Embryonic facial prominence (tissue), 1 donor: Measurements from ENCODE around the gene KIF6.

Experiments used
- DNase-seq: peaks from one replicate; pipeline ENCODE4 v3.0.0-alpha.2; 2016; ENCODE audit errors: extremely low spot score

The KIF6 gene

DNA sequence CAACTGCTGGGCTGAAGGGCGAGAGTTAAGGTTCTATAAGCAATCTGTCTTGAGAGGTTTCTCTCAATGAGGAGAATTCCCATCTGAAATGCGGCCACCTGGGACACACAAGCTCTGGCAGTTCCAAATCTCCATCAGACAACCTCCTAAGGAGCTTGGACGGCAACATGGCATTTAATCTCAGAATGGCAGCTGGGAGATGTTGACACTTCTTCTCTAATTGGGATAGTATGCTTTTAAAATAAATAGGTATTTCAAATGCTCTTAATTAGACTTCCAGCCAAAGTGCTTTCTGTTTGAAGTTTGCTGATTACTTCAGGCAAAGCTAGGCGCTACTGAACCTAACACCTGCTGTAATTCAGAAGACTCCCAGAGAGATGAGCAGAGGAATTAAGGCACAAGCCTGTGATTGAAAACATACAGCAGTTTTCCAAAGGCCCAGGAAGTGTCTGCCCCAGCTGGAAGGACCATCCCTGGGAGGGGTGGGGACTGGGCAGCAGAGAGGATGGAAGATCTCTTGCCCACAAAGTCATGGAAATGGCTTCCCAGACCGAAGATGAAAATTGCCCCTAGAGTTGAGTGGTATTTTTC lies 343.6 kb downstream of the KIF6 start:
- DNase-seq: no peak

DNA sequence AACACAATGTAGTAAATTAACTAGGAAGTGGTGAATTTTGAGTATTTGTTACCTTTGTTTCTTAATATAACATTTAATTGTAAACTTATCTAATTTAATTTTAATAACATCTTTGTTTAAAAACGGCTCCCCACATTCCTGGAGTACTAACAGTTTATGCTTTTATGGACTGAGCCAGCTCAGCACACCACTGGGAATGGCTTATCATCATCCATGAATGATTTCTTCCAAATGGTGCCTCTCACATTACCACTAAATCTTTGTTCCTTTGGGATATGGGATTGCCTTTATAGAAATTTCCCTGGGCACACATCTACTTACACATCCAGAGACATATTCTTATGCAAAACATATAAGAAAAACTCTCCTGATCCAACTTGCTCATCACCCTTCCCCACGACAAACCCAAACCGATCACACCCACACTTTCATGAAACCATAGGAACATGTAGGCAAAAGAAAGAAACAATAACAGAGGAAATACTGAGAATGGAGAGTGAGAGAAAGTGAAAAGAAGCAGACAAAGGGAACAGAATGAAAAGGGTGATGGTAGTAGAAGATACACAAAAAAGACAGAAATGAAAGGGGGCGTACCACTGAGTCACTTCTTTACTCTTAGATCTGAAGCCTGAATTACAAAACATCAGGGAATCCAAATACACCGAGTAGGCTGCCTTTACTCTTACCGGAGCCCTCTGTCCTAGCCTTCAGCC lies 344.2 kb downstream of the KIF6 start:
- no peak for DNase-seq

DNA sequence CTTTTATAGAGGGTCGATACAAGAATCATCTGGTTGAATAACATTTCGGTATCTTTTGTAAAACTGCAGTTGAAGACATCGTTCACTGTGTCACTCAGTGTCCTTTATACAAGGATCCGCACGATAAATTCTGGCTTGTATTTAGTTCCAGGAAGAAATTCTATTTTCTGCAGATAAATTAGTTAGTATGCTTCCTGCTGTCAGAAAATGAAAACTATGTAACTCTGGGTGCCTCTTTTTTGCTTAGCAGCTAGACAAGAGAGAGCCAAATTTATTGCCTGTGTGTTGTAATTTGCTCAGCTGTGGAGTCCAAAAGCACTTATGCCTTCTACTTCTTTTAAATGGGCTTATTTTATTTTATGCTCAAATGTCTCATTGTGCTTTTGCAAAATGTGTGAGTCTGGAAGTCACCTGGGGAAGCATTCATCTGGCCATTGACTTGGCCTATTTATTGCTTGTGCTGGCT lies 346.2 kb downstream of the KIF6 start:
- no peak for DNase-seq

DNA sequence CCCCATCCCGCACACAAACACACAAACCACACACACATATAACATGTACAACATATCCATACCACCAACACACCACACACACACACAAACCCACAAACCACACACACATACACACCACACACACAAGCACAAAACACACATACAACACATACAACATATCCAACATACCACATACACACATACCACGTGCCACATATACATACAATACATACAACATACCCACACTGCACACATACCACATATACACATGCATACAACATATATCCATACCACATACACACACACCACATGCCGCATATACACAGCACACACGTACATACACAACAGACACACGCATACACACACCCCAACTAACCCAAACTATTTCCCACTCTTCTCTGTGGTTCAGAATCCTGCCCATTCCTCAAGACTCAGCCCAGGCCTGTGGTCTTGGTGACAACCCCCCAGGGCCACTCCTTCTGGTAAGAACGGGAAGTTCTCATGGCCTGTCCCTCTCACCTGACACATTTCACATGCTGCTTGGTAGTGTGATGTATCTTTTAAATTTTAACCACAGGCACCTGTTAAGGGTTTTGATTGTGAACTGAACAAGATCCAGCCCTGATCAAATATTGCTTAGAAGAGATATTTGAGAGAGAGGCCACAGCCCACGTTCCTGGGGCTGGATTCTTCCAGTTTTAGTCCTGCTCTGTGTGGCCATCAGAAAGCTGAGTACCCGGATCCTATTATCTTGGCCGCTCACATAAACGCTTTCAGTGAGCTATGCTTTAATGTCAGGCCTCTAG lies 346.8 kb downstream of the KIF6 start:
- no peak for DNase-seq

DNA sequence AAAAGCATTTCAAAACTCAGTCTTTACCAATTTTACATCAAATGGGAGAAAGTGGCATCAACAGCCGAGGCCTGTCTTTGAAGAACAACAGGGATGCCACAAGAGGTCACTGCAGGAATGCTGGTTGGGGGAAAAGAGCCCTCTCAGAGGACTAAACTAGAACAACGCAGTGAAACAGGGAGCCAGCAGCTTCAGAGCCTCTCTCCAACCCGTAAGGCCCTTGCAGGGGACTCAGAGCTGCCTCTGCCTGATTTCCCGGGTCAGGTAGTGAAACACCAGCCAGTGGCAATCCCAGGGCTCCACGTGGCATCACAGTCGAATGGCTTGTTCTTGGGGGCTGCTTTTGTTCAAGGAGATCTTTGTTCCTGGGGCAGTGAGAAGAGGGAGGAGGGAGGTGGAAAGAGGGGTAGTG lies 347.7 kb downstream of the KIF6 start:
- DNase-seq: peak; percentile 77

DNA sequence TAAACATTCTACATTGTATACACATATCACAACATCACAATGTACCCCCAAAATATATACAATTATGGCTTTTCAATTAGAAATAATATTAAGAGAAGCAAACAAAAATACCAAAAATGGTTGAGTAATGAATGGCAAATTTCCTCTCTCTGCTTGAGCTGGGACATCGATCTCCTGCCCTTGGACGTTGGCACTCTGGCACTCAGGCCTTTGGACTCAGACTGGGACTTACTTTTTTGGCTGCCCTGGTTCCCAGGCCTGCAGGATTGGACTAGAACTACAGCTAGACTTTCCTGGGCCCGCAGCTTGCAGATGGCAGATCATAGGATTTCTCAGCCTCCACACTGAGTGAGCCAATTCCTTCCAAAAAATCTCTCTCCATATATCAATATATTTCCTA lies 349.8 kb downstream of the KIF6 start:
- no peak for DNase-seq

DNA sequence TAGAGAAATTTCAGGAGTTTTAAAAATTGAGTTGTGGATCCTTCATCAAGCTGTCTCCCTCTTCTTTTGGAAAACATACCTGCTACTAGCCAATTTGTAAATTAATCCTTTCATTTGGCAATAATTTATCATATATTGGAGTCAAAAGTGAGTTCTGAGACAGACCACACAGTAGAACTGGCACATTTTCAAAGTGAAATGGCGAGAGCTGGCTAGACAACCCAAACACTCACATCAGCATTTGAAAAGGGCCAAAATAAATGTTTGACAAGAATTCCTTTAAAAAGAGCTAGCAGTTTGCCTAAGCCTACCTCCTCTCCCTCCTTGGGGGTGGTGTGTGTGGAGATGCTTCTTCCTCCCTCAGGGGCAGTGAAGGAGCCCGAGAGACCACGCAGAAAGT lies 354.8 kb downstream of the KIF6 start:
- DNase-seq: no peak

DNA sequence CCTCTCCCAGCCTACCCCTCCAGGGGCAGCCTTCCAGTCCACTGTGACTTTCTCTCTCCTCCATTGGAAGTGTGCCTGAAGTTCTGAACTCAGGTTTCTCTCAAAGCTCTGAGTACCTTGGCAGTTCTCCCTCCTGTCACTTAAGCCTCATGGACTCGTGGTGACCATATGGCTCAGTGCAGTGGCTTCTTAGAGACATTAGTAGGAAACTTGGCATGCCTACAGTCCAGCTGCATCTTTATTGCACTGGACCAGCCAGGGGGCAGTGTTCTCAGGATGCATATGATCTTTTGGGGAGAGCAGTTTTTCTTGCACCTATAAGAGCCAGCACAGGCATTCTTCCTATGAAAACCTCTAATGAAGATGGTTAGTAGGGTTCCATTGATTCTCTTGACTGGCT lies 355.2 kb downstream of the KIF6 start:
- DNase-seq: no peak

DNA sequence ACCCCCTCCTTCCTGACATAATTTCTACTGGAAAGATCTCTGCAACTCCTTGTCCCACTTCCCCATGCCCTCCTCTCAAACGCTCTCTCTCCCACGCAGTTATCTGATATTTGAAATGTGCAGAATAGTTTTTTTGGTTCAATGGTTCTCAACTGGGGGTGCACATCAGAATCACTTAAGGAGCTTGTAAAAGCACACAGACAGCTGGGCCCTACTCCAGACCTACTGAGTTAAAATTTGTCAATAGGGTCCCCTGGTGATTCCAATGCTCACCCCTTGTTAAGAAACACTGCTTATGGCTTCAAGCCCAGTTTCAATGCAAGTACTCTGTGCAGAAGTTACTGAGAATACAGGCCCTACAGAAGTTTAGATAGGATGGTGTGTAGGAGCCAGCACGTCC lies 357.5 kb downstream of the KIF6 start:
- no peak for DNase-seq

DNA sequence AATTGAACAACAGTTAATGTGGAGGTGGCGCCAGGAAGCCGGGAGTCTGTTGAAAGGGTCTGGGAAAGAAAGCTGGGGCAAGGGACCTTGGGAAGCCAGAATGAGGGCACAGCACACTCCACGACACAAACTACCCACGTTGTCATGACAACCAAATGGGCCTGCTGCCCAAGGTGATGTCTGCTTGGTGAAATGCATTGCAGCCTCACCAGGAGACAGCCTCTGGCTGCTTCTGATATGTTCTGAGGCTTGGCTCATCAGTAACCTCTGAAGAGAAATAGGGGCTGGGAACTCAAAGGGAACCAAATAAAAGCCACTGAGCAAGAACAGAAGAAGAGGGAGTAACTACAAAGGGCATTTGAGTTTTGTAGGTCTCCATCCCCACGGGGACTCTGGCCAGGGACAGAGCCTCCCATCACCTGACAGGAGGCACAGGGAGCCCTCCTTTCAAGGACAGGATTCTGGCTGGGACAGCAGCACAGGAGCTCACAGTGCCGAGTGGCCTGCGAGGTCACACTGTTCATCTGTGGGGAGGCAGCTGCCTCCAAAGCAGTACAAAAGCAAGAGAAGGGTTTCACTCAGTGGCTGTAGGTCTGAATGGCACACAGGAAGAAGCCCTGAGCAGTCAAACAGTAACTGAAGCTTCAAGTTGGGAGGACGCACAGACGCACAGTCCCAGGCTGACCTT lies 358.1 kb downstream of the KIF6 start:
- DNase-seq: no peak

DNA sequence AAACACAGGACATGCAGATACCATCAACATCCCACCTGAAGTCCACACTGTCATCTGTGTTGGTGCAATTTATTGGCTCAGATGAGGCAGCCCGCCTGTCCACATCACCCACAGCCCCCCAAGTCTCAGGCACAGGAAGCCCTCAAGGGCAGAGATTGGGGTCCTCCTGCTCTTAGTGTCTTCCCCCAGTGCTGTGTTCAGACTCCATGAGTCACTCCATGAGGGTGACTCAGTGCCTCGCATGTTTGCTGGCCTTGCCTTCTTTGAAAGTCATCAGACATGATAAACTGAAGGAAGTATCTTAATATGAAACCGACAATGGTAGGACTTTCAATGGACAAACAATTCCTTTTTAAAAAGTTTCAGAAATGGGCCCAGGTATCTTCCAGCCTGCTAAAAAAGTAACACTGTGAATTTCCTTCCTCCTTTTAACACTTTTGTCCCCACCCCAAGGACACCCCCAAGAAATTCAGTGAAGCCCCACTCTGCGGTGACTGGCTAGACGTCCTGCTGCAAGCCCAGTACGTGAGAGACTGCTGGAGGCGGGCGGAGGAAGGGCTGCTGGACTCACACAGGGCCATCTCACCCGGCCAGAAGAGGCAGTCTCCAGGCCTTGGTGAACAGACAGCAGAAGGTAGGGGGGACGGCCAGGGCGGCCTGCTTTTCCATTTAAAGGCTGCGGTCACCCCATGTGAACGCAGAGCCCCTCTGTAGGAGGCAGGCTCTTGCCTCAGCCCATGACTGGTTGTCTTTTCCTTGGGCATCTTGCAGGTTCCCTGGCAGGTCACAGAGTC lies 359.7 kb downstream of the KIF6 start:
- no peak for DNase-seq

DNA sequence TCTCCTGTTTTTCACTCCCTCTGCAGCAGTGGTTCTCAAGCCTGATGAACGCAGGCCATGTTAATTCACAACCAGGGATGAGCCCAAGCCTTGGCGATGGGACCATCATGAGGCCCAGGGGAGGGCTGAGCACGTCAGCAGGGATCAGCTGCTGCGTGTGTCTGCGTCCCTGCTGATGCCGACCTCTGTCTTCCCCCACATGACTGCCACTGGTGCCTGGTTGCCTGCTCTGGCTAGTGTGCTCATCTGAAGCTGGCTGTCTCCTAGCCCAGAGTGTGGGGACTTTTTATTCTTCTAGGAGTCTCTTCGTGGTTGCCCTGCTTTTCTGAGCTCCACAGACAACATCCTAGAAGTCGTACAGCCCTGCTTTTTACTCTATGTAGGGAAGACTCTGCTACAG lies 361.9 kb downstream of the KIF6 start:
- DNase-seq: no peak

DNA sequence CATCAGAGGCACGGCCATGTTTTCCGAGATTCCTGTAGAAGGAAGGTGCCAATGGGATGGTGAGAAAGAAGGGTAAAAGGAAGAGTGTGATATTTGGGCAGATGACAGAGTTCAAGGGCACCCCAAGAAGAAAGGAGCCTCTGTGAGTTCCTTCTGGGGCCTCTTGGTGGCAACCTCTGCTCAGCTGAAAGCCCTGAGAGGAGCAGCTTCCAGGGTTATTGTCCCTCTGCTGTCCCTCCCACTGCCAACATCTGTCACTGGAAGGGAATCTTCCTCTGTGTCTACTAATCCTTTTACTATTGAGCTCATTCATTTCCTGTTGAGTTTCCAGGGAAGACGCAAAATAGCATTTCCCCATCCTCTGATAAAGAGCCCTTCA lies 362.7 kb downstream of the KIF6 start:
- DNase-seq: no peak

DNA sequence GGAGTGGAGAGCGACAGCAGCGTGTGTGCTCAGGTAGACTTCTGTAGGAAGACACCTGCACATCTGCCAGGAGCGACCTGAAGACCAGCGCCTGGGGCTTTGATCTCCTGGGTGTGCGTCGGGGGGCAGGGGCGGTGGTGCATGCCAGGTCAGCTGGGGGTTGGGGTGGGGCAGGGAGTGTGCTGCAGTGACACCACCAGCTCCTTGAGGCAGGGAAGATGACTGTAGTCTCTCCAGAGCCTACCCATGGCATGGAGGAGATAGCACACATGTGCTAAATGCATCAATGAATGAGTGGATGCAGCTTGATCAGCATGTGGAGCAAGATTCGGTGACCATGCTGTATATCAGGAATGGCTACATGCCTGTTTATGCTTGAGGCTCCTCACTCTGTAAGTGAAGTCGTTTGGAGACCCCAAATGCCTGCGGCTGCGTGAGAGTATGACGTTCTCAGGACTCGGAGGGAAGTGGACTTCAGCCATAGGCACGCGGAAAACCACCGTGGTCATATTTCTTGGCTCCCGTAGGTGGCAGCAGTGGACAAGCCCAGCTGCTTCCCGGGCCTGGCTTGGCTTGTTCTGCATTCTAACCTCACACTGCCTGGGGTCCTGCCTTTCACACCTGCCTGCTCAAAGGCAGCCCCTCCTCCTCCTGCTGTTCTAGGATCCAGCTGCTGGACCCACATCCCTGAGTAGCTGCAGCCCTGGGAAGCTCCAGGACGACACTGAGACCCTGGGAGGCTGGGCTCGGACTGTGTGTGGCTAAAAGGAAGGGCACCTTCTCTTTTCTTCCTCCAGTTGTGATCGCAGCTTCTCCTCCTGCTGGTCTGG lies 363.3 kb downstream of the KIF6 start:
- peak; percentile 65 for DNase-seq

DNA sequence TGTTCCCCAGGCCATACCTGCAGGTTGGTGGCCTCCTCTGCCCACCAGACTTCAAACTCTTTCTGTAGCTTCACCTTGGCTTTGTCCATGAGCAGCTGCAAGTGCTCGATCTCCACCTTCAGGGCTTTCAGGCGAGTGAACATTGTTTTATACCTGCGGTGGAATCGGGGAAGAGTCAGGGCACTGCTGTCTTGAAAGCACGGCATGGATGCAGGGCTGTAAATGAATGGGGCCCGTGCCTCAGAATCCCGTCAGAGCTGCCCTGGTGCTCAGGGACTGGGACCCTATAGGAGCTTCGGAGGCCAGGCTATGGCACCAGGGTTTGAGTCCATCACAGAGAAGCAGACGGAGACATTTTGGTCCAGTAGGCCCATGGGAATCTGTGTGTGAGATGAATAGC lies 364.8 kb downstream of the KIF6 start:
- DNase-seq: no peak

DNA sequence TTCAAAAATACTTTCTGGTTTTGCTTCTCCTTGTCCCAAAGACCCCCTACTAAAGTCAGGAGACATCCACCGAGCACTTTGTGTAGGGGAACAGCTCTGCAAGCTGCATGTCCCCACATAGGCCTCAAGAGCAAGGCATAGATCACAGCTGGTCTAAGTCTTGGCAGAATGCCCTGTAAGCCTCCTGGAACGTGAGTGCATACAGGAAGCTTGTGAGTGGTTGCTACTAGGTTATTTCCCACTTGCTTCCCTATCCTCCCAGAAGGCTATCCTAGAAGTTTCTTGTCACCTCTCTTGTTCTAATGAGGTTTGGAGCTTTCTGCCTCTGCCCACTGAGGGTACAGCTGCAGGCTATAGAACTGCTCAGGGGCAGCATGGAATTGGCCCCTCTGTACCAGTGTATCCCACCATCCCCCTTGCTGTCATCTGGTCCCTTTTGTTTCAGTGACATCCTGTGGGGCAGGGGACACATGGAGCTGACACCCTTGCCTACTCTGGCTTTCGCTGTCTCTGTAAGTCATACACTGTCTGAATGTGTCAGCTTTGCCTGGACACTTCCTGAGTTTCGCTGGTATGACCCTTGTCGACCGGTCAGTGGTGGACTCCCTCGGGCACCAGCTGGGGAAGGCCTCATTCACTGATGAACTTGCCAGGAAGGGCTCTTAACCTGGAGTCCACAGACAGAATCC lies 367.1 kb downstream of the KIF6 start:
- DNase-seq: peak; percentile 48

DNA sequence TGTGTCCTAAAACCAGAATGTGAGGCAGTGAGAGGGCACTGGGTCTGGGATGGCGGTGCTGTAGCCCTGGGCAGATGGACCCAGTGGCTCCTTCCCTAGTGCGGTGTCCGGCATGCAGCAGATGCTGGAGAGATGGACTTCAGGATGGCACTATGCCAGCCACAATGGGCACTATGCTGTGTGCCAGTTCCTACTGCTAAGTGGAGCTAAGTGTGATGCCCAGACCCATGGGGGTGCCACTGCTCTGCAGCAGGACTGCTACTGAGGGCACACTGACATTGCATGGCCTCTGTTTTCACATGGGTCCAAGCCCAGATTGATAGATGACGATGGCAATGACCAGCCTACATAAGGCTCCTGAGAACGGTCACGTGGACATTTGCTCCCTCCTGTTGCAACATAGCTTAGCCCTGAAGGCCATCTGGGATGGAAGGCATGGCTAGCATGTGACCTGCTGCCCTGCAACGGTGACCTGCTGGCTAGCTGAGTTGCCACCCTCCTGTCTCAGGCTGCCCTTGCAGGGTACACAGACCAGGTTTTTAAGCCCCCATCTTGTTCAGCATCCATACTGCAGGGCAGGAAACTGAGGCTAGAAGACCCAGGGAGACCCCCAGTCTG lies 371.4 kb downstream of the KIF6 start:
- DNase-seq: no peak

DNA sequence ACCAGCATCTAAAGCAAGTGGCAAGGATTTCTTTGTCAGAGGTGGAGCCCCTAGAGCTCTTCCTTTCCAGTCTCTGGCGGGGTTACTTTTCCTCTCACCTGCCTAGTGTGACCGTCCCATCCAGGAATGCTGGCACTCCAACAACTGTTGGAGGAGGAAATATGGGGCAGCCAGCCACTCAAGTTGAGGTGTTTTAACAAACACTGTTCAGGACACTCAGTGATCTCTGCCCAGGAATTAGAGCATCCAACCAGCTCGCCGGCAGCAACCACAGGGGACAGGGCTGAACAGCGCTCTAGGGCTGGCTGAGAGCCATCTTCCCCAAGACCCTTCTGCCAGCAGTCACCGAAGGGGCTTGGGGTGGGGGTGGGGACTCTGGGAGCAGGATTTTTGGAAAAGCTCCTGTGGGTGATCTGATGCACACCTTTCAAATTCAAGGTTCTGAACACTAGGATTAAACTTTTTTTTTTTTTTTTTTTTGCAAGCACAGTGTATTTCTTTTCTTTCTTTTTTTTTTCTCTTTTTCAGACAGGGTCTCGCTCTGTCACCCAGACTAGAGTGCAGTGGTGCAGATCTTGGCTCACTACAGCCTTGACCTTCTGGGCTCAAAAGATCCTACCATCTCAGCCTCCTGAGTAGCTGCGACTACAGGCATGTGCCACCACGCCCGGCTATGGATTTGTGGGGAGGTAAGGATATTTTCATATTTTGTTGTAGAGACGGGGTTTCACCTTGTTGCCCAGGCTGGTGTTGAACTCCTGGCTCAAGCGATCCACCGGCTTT lies 374.3 kb downstream of the KIF6 start:
- no peak for DNase-seq

DNA sequence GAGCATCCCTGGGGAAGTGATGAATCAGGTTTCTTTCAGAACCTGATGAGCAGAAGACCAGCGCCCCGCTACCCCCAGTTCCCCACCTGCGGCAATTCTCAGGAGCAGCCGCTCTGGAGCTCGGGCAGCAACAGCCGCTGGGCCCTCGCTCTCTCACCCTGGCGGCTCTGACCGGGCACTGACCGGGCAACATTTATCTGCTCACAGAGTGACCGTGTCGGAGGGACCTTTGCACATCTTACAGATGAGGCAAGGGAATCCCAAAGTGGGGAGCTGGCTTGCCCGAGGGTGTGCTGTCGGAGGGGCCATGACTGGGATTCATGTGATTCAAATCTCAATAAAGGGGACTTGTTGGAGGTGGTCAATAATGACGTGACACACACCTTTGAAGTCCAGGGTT lies 376.5 kb downstream of the KIF6 start:
- no peak for DNase-seq
